ENCODE measurements around the gene MN1. TPM values are rescaled to one million over a fixed set of nuclear protein-coding genes. Genes with fewer than 3 reads are reported as not detected.

MN1 gene
- total RNA-seq, 1 donor from 2014 or later: 4.5 TPM

- no peak for DNase-seq (ENCODE audit: low read depth)
- H3K4me3 ChIP-seq (ENCODE audit: low read depth, low read length): no peak overlapping the region
- H3K27me3 ChIP-seq (ENCODE audit: control insufficient read depth, insufficient read depth, low read length): peaks cover 5% of the 10 kb centered on the region
- no peak for TF ChIP-seq CTCF (IDR thresholded peaks at IDR 0.05; ENCODE audit: insufficient read depth, low read length, poor library complexity, severe bottlenecking)
- H3K36me3 ChIP-seq (ENCODE audit: control insufficient read depth, insufficient read depth, low read length): no peaks in the 10 kb centered on the region
These were observed 18.0 kb downstream of the MN1 start for GRCh38 chr22:27783436-27784119.

DNA sequence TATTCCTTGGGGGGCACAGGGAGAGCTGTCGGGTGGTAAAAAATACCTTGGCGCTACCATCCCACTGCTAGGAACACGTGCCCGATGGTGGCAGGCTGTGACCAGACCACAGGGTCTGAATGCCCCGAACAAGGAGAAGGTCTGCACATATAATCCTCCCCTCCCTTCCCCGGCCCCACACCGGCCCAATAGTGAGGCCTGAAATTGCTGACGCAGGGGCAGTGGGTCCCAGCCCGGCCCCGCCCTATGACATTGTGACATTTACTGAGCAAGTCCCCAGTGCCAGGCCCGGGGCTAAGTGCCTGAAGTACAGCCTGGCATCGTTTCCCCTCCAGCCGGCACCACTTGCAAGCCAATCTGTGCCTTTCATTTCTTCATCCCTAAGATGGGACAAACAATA lies 19.5 kb downstream of the MN1 start:
- Histone ChIP-seq H3K27me3 (ENCODE audit: control insufficient read depth, insufficient read depth, low read length) (peaks cover 3% of the 10 kb centered on the region), H3K4me3 (ENCODE audit: low read depth, low read length) (no peak overlapping the region), H3K36me3 (ENCODE audit: control insufficient read depth, insufficient read depth, low read length) (no peaks in the 10 kb centered on the region)
- no peak for DNase-seq (ENCODE audit: low read depth)
- TF ChIP-seq CTCF (IDR thresholded peaks at IDR 0.05; ENCODE audit: insufficient read depth, low read length, poor library complexity, severe bottlenecking): no peak

DNA sequence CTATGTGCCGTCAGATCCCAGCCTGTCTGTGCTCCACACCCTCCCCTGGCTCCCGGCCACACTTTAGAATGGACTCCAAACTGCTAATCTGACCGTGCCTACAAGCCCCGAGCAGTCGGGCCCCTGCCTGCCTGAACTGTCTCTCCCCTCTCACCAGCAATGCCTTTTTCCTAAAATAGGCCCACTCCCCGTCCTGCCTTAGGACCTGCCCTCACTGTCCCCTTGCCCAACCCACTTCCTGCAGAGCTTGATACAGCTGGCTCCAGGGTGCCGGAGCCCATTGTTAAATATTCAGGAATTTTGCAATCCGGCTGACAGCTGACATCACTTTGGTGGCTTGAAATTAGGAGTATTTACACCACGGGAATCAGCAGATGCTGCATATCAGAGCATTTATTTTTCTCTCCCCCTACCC lies 21.4 kb downstream of the MN1 start:
- no peak for TF ChIP-seq CTCF (IDR thresholded peaks at IDR 0.05; ENCODE audit: insufficient read depth, low read length, poor library complexity, severe bottlenecking)
- no peaks in the 10 kb centered on the region for H3K36me3 ChIP-seq (ENCODE audit: control insufficient read depth, insufficient read depth, low read length)
- no peak for DNase-seq (ENCODE audit: low read depth)
- no peak overlapping the region for H3K4me3 ChIP-seq (ENCODE audit: low read depth, low read length)
- peaks cover 3% of the 10 kb centered on the region for H3K27me3 ChIP-seq (ENCODE audit: control insufficient read depth, insufficient read depth, low read length)

- Histone ChIP-seq H3K4me3 (ENCODE audit: low read depth, low read length) (no peak overlapping the region), H3K36me3 (ENCODE audit: control insufficient read depth, insufficient read depth, low read length) (no peaks in the 10 kb centered on the region), H3K27me3 (ENCODE audit: control insufficient read depth, insufficient read depth, low read length) (peaks cover 3% of the 10 kb centered on the region)
- no peak for TF ChIP-seq CTCF (IDR thresholded peaks at IDR 0.05; ENCODE audit: insufficient read depth, low read length, poor library complexity, severe bottlenecking)
- DNase-seq (ENCODE audit: low read depth): no peak
These were observed 21.9 kb downstream of the MN1 start for GRCh38 chr22:27779643-27780042.

GRCh38 chr22:27778294-27779090 lies 23.1 kb downstream of the MN1 start:
- DNase-seq (ENCODE audit: low read depth): no peak
- Histone ChIP-seq H3K27me3 (ENCODE audit: control insufficient read depth, insufficient read depth, low read length) (peaks cover 3% of the 10 kb centered on the region), H3K36me3 (ENCODE audit: control insufficient read depth, insufficient read depth, low read length) (no peaks in the 10 kb centered on the region), H3K4me3 (ENCODE audit: low read depth, low read length) (no peak overlapping the region)
- no peak for TF ChIP-seq CTCF (IDR thresholded peaks at IDR 0.05; ENCODE audit: insufficient read depth, low read length, poor library complexity, severe bottlenecking)
